Right hindlimb (tissue), 1 donor: ENCODE measurements around the gene LMO1.
A peak's percentile ranks its signal among the peaks of the same experiment; 100 is the strongest.

ENCODE experiments used
- DNase-seq: peaks from one replicate; pipeline ENCODE4 v3.0.0-alpha.2; 2018

Gene LMO1

DNA sequence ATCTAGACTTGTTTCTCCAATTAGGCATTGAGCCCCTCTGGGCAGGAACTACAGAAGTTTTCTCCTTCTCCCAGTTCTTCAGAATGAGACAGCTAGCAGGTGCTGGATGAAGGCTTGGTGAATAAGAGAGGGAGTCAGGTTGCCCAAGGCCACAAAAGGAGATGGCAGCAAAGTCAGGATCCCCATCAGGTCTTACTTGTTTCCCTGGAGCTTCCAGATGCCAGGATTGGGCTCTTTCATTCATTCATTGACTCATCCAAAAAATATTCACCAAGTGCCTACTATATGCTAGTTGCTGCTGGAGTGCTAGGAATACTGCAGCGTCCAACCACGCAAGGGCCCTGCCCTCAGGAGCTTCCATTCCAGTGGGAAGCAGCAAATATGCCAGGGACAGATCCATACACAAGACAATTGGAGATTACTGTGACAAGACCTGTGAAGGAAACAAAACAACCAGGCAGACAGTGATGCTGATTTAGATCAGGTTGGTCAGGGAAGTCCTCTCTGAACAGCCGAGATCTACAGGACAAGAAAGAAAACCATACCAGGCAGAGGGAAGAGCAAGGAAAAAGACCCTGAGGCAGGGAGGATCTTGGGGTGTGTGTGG, 24.6 kb upstream of the LMO1 start:
- DNase-seq, result no peak

- DNase-seq, result no peak
These were observed 24.0 kb upstream of the LMO1 start for GRCh38 chr11:8287703-8288102.

- no peak for DNase-seq
These were observed 23.6 kb upstream of the LMO1 start for GRCh38 chr11:8287297-8287696.

- no peak for DNase-seq
These were observed 23.2 kb upstream of the LMO1 start for GRCh38 chr11:8286886-8287285.

- DNase-seq, result no peak
These were observed 22.1 kb upstream of the LMO1 start for GRCh38 chr11:8285796-8286195.

DNA sequence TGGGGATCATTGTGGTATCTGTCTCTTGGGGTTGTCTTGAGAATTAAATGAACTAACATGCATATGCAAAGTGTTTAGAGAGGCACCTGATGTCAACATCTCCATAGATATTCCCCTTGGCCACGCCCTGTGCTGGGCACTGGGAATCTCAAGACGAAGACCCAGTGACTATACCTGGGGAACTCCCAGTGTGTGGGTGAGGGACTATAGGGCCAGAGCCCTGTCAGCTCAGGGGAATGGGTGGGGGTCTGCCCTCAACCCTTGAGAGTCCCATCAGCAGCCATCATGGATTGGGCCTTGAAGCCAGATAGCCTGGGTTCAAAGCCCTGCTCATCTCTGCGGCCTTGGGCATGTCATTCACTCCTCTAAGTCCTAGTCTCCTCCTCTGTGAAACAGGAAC, 21.6 kb upstream of the LMO1 start:
- no peak for DNase-seq

DNA sequence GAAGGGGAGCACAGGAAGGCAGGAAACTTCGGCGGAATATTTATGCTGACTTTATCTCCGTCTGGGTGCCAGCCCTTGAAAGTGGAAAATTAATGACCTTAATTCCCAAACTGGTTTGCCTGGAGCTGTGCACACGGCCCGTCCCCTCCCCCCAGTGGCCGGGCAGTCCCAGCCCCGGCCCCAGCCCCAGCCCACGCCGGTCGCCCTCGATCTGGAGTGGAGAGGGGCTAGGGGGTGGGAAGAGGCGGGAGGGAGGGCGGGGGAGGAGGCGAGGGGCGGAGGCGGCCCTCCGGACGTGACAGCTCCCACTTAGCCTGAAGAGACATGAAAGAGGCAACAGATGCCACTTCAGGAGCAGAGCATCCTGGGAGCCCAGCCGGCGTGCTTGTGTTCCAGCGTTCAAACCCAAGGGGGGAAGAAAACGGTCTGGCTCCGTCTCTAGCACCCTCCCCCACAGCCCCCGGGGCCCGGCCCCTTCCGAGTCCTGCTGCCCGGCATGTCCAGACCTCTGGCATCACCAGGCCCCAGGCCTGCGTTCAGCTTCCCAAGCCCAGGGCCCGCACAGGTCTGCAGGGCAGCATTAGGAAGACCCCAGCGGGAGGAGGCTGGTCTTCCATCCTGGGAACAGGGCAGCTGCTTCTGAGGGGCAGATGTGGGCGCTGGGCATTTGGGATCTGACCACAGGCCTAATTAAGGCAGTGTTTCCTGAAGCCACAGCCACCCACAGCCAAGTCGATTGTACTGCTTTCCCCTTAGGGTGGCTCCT, 20.0 kb upstream of the LMO1 start:
- peak; percentile 38 for DNase-seq

GRCh38 chr11:8283100-8283464, 19.4 kb upstream of the LMO1 start:
- DNase-seq, result no peak

- no peak for DNase-seq
These were observed 19.0 kb upstream of the LMO1 start for GRCh38 chr11:8282631-8283030.

- no peak for DNase-seq
These were observed 17.6 kb upstream of the LMO1 start for GRCh38 chr11:8281266-8281665.

- DNase-seq, result no peak
These were observed 14.0 kb upstream of the LMO1 start for GRCh38 chr11:8277691-8278090.

DNA sequence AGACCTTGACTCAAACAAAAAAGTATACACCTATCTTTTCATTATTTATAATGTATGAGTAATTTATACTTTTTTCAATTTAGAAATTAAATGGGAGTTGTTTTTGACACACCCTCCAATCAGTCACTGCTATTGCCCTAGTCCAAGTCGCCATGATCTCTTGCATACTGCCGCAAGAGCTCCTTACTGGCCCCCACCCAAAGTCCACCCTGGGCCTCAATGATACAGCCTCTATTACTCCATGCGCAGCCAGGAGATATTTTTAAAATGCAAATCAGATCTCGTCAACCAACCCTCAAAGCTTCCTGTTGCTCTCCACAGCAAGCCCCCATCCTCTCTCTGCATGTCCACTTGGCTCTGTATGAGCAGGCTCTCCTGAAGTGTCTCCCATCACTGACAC, 12.8 kb upstream of the LMO1 start:
- no peak for DNase-seq

DNA sequence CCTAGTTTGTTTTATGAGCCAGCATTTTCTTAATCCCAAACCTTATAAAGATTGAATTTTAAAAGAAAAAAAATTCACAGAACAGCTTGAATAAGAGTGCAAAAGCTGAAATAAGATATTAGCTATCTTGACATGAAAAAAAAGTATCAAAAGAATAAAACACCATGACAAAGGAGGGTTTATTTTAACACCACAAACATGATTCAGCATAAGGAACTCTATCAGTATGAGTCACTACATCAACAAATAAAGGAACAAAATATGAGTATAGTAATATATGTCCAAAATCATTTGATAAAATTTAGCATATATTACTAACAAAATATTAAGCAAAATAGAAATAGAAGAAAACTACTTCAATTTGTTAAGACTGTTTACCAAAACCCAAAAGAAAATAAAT, 9.6 kb upstream of the LMO1 start:
- DNase-seq, result no peak

DNA sequence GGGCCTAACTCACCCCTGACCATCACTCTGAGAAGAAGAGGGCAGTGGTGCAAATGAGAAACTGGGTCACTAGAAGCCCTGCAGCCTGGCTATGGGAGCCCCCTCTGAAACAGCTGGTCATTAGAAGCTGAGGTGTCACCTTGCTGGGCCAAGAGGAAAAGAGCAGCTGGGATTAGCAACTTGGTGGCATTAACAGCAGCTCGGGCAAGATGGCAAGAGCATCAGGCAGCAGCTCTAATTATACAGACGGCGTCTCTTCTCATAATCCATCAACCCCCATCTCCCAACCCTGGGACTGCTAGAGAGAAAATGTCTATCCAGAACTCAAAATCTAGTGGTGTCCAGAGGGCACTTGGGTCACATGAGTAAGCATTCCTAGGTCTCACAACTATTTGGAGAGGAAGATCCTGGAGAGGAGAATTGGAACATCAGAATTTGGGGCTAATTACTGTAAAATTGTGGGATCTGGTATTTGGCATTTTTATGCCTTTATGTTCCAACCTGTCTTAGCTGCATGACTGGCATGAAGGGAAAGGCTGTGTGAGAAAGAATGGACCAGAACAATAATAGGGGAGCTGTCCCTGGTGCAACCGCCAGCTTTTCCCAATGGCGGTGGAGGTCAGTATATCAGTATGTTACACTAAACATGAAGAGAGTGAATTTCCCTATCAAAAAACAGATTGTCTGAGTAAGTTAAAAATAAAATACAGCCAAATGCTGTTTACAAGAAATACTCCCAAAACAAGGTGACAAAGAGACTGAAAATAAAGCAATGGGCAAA, 7.6 kb upstream of the LMO1 start:
- DNase-seq, result no peak

- peak; percentile 1 for DNase-seq
These were observed 6.0 kb upstream of the LMO1 start for GRCh38 chr11:8269636-8270035.

DNA sequence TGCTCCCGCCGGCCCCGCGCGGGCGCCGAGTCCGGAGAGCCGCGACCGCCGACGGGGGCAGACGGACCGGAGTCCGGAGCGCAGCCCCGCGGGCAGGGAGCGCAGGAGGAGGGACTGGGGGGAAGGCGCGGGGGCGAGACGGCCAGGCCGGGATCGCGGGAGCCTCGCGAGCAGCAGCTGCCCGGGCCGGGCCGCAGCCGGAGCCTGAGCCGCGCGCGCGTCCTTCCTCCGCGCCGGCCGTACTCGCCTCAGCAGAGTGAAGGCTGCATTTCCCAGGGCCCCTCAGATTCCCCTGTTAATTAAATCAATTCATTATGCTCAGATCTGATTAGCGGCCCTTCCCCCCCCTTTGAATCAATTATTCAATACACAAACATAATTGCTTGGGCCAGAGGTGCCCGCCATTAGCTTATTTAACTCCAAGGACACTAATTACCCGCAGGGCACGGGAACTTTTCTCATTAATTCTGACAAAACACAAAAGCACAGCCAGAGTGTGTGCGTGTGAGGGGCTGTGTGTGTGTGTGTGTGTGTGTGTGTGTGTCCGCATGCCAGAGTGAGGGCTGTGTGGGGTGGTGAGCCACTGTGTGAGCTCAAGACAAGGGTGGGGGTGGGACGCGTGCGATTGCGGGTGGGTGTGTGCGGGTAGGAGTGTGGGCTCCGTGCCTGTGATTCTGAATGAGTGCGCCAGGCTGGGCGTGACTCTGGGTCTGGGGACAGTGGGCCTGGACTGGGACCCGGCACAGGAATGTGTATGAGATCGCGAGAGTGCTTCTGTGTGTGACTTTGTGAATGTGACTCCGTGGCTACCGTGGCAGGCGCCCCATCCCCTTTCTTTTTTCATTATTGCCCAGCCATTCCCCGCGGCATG, 5.1 kb upstream of the LMO1 start:
- DNase-seq, result peak; percentile 16

DNA sequence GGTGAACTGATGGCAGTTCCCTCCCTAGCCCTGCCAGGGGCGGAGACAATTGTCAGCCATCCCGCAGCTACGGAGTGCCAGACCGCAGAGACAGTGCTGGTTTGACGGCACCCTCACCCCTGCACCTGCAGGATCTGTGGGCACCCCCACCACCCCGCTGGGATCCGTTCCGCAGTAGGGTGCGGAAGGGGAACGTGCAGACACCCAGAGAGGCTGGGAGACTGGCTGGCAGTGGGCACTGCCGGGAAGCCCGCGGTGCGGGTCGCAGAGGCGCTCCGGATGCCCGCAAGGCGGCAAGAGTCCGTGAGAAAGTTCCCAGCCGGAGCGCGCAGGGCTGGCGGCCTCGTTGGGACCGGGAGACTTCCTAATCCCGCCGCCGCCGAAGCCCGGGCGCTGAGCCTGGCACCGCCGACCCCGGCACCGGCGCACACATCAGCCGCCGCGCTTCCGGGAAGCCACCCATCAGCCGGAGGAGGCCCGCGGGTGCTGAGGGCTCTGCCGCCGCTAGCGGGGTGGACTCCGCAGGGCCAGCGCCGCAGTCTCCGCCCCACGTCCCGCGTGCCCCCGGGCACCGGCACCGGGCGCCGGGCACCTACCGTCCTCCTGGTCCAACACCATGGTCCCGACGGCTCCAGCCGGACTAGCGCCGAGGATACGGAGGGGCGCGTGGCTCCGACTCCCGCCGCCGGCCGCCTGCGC, 4.3 kb upstream of the LMO1 start:
- peak; percentile 32 for DNase-seq

DNA sequence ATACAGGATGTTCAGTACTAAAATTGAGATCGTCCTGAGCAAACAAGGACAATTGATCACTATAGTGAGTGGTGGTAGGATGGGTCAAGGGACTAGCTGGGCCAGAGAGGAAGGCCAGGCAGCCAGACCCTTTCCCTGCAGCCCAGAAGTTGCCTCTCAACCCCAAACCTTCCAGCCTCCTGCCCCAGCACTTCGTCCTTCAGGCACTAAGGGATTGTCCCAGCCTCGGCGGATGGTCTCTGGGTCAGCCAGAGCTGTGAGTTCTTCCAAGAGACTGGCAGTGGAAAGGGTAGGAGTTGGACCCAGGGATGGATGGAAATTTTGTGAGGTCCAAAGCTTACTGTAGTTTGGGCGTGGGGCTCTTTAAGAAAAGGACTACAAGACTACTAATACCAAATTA, 3.6 kb upstream of the LMO1 start:
- peak; percentile 6 for DNase-seq

DNA sequence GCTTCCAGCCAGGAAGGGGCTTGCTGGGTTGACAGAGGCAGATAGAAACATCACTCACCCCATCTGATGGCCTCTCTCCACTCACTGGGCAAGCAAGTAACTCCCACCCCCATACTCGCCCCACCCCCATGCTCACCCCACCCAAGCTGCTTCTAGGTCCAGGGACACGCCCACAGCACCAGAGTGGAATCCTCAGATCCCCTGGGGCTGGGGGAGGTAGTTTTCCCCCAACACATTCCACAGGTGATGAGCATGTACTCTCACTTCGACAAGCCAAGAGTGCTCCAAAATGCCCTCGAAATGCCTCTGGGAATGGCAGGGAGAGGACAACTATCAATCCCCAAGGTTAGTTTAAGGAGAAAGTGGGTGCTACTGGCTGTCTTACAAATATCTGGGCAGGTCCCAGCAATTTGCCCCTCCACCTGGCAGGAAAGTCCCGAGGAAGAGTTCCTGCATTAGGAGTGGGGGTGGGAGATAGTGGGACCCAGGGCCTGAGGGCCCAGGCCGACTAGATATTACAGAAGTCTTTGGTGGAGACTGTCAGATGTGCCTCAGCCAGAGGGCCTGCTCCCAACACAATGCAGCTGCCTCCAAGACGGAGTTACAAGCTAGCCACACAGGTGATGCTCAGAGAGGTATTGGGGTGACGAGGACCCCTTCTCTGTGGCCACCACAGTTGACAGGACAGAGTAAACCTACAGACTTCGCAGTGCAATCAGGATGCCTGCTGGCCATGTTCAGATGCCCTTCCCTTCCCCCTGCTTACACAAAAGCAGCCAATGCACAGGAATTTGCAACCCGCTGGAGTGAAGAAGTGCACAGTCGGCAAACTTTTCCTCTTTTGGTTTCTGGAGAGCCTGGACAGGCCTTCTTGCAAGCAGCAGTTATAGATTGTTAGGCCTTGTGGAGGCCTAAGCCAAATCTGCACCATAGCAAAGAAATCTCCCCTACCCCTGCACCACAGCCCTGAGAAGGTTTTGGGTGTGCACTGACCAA, 2.9 kb upstream of the LMO1 start:
- DNase-seq, result peak; percentile 12

DNA sequence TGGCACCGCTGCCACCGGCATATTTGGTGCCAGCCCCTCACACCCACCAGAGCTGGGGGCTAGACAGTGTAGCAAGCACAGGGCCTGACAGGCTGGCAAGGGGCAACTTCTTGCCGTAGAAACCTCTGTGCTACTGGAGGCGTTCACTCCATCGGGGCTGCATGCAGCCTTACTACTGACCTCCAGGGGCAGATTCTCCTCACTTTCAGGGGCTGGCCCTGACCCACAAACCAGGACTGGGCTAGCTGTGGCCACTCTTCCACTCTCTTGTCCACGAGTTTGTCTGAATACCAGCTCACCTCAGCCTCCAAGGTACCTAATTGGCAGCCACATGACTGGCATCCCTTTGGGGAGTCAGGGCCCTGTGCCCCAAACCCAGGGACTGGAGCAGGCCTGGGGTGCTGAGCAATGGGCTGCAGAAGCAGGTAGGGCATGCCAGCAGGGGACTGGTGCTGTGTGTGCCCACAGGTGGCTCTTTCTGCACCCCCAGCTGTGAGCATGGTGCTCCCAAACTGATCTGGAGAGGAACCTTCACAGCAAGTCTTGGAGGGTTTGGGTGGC, 2.1 kb upstream of the LMO1 start:
- peak; percentile 12 for DNase-seq
